BLaER1 treated with 17β-estradiol and CSF1 and Interleukin-3, amounts not matched to agents 10 nM and 100 nM (cell line): ENCODE results near the gene RPL22L1.
A peak's percentile ranks its signal among the peaks of the same experiment; 100 is the strongest.

Source experiments
- H3K27ac ChIP-seq, 11 experiments: shearing (Covaris generic); formaldehyde crosslinking; 2 replicates each; pipeline ENCODE4 v1.8.1; 2022
- H3K27me3 ChIP-seq, 11 experiments: shearing (Covaris generic); formaldehyde crosslinking; 2 replicates each; pipeline ENCODE4 v1.8.1; 2022
- H3K36me3 ChIP-seq, 11 experiments: shearing (Covaris generic); formaldehyde crosslinking; 2 replicates each; pipeline ENCODE4 v1.8.1; 2022
- H3K4me1 ChIP-seq, 10 experiments: shearing (Covaris generic); formaldehyde crosslinking; 2 replicates each; pipeline ENCODE4 v1.8.1; 2022
- H3K4me2 ChIP-seq, 11 experiments: shearing (Covaris generic); formaldehyde crosslinking; 2 replicates each; pipeline ENCODE4 v1.8.1; 2022
- H3K4me3 ChIP-seq, 10 experiments: shearing (Covaris generic); formaldehyde crosslinking; 2 replicates each; pipeline ENCODE4 v1.8.1; 2022
- H3K9ac ChIP-seq, 11 experiments: shearing (Covaris generic); formaldehyde crosslinking; 2 replicates each; pipeline ENCODE4 v1.8.1; 2022
- H3K9me3 ChIP-seq, 11 experiments: shearing (Covaris generic); formaldehyde crosslinking; replicated peaks in 1 of 11; 2 replicates each; pipeline ENCODE4 v1.8.1; 2022
- H4K20me1 ChIP-seq, 11 experiments: shearing (Covaris generic); formaldehyde crosslinking; 2 replicates each; pipeline ENCODE4 v1.8.1; 2022
- Cebpa-rat ChIP-seq, 11 experiments: shearing (Covaris generic); IDR thresholded peaks; 2 replicates each; pipeline ENCODE4 v1.8.1; 2022

Gene RPL22L1

DNA sequence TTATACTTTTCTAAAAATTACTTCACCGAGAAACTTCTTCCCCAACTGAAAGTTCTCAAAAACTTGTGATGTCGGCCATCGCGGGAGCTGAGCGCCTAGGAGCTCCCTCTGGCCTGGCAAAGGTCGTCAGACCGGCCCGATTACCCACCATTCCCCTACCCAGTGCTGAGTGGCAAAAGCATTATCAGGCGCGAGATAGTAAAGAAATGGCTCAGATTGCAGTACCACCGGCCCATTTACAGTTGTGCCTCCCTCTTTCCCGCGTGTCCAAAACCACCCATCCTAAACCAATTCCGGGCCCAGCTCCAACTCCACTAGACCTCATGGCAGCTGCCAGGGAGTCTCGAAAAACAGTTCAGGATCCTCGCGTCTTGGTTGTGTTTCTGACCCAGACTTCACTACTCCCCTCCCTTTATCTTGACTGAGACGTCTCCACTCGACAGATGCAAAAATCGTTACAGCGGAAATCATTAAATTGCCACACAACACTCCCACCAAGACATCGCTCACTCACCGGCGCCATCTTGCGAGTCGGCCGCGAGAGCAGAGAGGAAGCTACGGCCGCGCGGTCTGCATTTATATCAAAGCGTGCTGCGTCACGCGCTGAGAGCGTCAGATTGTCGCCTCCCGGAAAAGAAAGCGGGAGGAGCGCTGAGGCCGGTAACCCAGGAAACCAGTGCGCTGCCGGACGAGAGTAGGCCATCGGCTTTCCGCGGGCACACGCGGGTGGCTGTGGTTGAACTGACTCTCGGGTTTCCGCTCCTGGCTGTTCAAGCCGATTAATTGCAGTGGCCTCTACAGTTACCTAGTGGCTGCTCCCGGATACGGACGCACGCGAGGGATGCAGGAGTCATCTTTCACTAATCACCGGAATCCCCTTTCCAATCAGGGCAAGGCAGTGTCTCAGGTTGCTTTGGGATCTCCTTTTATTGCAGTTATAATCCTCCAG, at the start of gene RPL22L1:
Gene RPL22L1, minus strand, starts transcription at position 551 of the 949 bp plus-strand sequence. Its CDS starts 28 bp downstream, at position 523.
- Histone ChIP-seq H3K9ac (peak within 1 kb of the TSS; percentile 92 to 99 (median 98)), H3K27me3 (no peaks in the 10 kb centered on the region), H3K4me1 (peaks cover 23 to 34% (median 30%) of the 10 kb centered on the region in 10 experiments), H3K27ac (peak within 1 kb of the TSS; percentile 92 to 99 (median 98)), H4K20me1 (peaks cover 32 to 43% (median 41%) of the 10 kb centered on the region in 11 experiments; a peak in 21 of 22 replicates), H3K36me3 (peaks cover 35 to 45% (median 39%) of the 10 kb centered on the region in 11 experiments), H3K9me3 (peaks cover under 1 to 8% (median 2%) of the 10 kb centered on the region in 11 experiments; a peak in 10 of 22 replicates), H3K4me3 (peak within 1 kb of the TSS; percentile 73 to 93 (median 86)), H3K4me2 (peak within 1 kb of the TSS; percentile 85 to 98 (median 92))
- TF ChIP-seq Cebpa-rat (IDR thresholded peaks at IDR 0.05): peak in 2 of 11 experiments; percentile 12 to 54; a peak in 1 of 22 replicates

DNA sequence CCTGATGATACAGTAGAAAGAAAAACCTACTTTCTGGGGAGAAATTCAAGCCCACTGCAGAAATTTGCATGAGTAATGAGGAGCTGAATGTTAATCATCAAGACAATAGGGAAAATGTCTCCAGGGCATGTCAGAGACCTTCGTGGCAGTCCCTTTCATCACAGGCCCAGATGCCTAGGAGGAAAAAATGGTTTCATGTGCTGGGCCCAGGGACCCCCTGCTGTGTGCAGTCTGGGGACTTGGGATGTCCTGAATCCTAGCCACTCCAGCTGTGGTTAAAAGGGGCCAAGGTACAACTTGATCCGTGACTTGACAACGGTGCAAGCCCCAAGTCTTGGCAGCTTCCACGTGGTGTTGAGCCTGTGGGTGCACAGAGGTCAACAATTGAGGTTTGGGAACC, 48.7 kb upstream of the RPL22L1 start:
- Histone ChIP-seq H3K4me1 (no peaks in the 10 kb centered on the region), H4K20me1 (no peaks in the 10 kb centered on the region), H3K9me3 (peaks cover 47 to 65% (median 55%) of the 10 kb centered on the region in 11 experiments), H3K4me3 (no peak overlapping the region), H3K9ac (no peak overlapping the region), H3K4me2 (no peak overlapping the region), H3K27me3 (no peaks in the 10 kb centered on the region), H3K36me3 (no peaks in the 10 kb centered on the region), H3K27ac (no peak overlapping the region)
- no peak for TF ChIP-seq Cebpa-rat (IDR thresholded peaks at IDR 0.05)

DNA sequence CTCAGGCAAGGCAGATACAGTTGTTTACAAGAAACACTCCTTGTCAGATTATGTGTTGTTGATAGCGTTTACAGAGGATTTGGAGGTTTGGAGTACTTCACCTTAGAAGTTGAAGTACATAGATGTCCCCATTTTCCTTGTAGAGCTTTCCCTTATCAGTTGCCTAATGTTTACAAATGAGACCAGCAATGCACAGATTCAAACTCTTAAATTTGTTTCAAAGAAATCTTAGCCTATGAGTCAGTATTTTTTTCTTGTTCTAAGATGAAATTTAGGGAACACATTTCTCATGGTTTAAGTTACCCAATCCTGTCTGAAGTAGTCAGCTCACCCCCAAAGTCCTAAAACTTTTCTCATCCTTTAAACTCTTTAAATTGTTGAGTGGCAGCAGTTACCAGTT, 44.7 kb upstream of the RPL22L1 start:
- Histone ChIP-seq H3K27ac (no peak overlapping the region), H3K9ac (no peak overlapping the region), H3K27me3 (peaks cover 0 to 3% (median 2%) of the 10 kb centered on the region in 11 experiments; a peak in 12 of 22 replicates), H3K4me2 (no peak overlapping the region), H3K4me1 (no peaks in the 10 kb centered on the region), H3K9me3 (peaks cover 38 to 48% (median 43%) of the 10 kb centered on the region in 11 experiments), H3K36me3 (no peaks in the 10 kb centered on the region), H4K20me1 (no peaks in the 10 kb centered on the region), H3K4me3 (no peak overlapping the region)
- no peak for TF ChIP-seq Cebpa-rat (IDR thresholded peaks at IDR 0.05)

DNA sequence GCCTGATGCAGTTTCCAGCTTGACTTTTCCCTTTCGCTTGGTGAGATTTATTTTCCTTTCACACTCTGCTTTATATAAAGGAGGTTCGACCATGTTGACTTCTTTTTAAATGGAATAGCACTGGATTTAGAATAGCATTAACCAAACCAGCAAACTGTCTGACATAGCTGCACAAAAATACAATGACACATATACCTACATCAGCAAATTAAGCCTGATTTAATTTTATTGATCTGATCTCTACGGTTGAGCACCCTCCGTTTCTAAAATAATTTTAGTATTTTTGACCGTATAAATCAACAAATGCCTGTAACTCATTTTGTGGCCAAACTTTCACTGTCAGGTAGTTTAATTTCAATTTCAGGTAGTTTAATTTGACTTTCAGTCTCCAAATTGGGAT, 44.2 kb upstream of the RPL22L1 start:
- Histone ChIP-seq H3K4me1 (0 out of 20 replicates have a peak, but pooled peaks cover 0 to 1% (median 0%) of the 10 kb centered on the region in 10 experiments), H3K4me2 (no peak overlapping the region), H3K27me3 (peaks cover under 1 to 8% (median 6%) of the 10 kb centered on the region in 11 experiments; a peak in 21 of 22 replicates), H3K9me3 (peaks cover 38 to 48% (median 43%) of the 10 kb centered on the region in 11 experiments), H3K27ac (no peak overlapping the region), H3K9ac (no peak overlapping the region), H3K4me3 (no peak overlapping the region), H3K36me3 (no peaks in the 10 kb centered on the region), H4K20me1 (no peaks in the 10 kb centered on the region)
- no peak for TF ChIP-seq Cebpa-rat (IDR thresholded peaks at IDR 0.05)

DNA sequence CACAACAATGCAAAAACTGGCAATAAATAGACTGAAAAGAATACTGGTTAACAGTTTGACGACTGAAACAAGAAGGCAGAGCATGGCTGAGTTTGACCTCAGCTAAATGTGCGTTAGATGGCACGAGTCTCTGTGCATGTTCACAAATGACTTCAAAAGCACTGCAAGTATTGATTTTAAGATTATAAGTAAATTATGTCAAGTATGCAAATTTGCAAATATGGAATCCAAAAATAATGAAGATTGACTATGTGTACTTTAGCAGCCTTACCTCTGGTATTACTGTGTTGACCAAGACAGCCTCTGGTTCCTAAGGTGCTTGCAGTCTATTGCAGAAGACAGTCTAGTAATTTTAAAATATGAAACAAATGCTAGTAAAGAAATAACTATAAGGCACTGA, 41.1 kb upstream of the RPL22L1 start:
- Histone ChIP-seq H3K4me1 (peaks cover 6 to 13% (median 11%) of the 10 kb centered on the region in 10 experiments; a peak in 17 of 20 replicates), H3K4me3 (no peak overlapping the region), H3K27me3 (peaks cover 32 to 40% (median 38%) of the 10 kb centered on the region in 11 experiments), H3K9me3 (peaks cover 27 to 39% (median 36%) of the 10 kb centered on the region in 11 experiments), H4K20me1 (no peaks in the 10 kb centered on the region), H3K36me3 (no peaks in the 10 kb centered on the region), H3K27ac (no peak overlapping the region), H3K4me2 (no peak overlapping the region), H3K9ac (no peak overlapping the region)
- no peak for TF ChIP-seq Cebpa-rat (IDR thresholded peaks at IDR 0.05)

DNA sequence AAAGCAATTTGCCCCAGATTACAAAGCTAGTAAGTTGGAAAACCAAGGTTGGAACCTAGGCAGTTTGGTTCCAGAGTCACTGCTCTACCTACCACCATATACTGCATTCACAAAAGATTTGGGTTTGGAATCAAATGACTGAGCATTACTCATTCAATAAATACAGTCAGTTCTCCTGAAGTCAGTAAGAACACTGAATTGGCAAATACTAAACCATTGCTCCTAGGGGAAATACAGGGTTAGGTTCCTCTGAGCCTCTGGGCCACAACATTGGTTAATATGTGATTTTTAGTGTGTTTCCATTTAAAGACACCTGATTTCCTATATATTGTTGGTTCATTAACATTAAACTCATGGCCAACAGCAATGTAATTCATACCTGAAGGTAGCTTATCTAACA, 40.5 kb upstream of the RPL22L1 start:
- Histone ChIP-seq H3K4me1 (peaks cover 6 to 16% (median 11%) of the 10 kb centered on the region in 10 experiments; a peak in 17 of 20 replicates), H3K4me2 (no peak overlapping the region), H3K27ac (no peak overlapping the region), H3K9me3 (peaks cover 27 to 39% (median 36%) of the 10 kb centered on the region in 11 experiments), H3K9ac (no peak overlapping the region), H4K20me1 (no peaks in the 10 kb centered on the region), H3K27me3 (peaks cover 37 to 44% (median 41%) of the 10 kb centered on the region in 11 experiments), H3K36me3 (no peaks in the 10 kb centered on the region), H3K4me3 (no peak overlapping the region)
- no peak for TF ChIP-seq Cebpa-rat (IDR thresholded peaks at IDR 0.05)

DNA sequence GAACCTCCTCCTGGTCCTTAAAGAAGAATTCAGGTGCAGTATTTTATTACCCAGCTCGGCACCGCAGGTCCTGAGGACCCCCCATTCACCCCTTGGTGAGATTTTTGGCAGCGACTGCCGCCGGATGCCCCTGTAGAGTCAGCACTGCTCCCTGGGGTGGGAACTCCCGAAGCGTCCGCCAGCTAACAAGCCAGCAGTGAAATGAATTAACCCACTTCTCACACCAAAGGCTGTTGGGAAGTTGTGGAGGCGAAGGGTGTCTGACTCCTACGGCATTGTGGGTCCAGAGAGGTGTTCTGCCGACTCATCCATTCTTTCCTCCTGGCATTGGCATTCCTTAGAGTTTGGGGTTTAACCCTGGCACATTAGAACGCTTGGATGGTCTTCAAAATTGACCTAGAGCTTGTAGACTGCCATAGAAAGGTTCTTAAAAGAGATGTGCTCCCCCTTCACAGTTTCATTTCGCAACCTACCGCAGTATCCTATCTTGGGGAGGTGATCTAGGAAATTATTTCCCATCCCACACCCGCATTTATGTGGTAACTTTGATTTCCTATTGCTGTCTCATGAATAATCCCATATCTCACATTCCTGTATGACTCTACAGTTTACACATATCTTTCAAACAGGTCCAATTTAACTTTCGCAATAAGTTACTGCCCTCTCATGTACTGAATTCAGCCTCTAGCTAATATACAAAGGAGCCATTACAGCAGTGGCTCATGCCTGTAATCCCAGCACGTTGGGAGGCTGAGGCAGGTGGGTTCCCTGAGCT, 39.3 kb upstream of the RPL22L1 start:
- H4K20me1 ChIP-seq: no peaks in the 10 kb centered on the region
- H3K27me3 ChIP-seq: peaks cover 37 to 48% (median 41%) of the 10 kb centered on the region in 11 experiments
- TF ChIP-seq Cebpa-rat (IDR thresholded peaks at IDR 0.05): peak in 4 of 11 experiments; percentile 11 to 55 (median 24); a peak in 3 of 22 replicates
- peaks cover 6 to 16% (median 11%) of the 10 kb centered on the region in 10 experiments; a peak in 17 of 20 replicates for H3K4me1 ChIP-seq
- no peak overlapping the region for H3K9ac ChIP-seq
- H3K36me3 ChIP-seq: no peaks in the 10 kb centered on the region
- peak overlapping the region in 3 of 11 experiments; percentile 85 to 92 (median 91); a peak in 2 of 22 replicates for H3K4me2 ChIP-seq
- peaks cover 27 to 39% (median 36%) of the 10 kb centered on the region in 11 experiments for H3K9me3 ChIP-seq
- H3K27ac ChIP-seq: no peak overlapping the region
- H3K4me3 ChIP-seq: peak overlapping the region in 8 of 10 experiments; percentile 62 to 77 (median 66); a peak in 10 of 20 replicates

DNA sequence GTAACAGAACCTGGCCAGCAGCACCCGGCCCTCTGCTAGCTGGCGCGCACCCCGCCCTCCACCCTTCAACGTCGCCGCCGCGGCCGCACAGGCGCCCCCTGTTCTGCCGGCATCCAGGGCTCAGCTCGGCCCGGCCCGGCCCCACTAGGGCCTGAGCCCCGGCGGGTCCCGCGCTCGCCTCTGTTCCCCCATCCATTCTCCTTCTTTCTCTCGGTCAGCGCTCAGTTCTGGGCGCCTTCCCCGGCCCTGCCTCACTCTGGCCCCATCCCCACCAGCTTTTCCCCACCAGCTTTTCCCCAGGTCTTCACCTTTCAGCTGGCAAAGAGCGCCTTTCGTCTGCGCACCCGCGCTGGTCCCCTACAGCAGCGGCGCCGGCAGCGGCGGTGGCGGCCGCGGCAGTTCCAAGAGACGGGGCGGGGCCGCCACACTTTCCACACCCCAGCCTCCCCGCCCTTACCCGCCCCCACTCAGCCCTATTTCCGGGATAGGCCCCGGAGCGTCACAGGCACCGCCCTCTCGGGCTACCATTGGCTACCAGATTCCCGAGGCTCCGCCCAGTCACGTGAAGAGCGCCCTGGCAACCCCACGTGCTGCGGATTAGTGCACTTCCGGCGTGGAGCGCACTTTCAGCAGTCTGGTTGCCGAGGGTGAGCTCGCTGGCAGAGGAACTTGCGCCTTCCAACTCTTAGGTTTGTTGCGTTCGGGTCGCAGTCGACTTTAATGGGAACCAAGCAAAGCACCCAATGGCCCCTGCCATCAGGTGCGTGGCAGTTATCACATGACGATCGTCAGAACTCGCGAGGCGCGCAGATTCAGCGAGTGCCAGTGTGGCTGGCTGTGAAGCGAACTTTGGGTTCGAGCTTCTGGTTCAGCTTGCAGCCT, 38.5 kb upstream of the RPL22L1 start, which contains the start of gene EIF5A2:
Gene EIF5A2, minus strand, starts transcription at position 403 of the 882 bp plus-strand sequence. CDS start 831 bp downstream, outside the sequence.
- H3K4me1 ChIP-seq: peaks cover 6 to 16% (median 11%) of the 10 kb centered on the region in 10 experiments; a peak in 17 of 20 replicates
- H3K9me3 ChIP-seq: peaks cover 27 to 39% (median 36%) of the 10 kb centered on the region in 11 experiments
- H3K36me3 ChIP-seq: no peaks in the 10 kb centered on the region
- H3K9ac ChIP-seq: peak within 1 kb of the TSS; percentile 54 to 81 (median 72)
- peak within 1 kb of the TSS; percentile 82 to 96 (median 91) for H3K4me2 ChIP-seq
- H3K27ac ChIP-seq: peak within 1 kb of the TSS; percentile 1 to 62 (median 43); a peak in 14 of 22 replicates
- H4K20me1 ChIP-seq: no peaks in the 10 kb centered on the region
- H3K4me3 ChIP-seq: peak within 1 kb of the TSS; percentile 59 to 77 (median 66)
- TF ChIP-seq Cebpa-rat (IDR thresholded peaks at IDR 0.05): no peak
- H3K27me3 ChIP-seq: peaks cover 37 to 48% (median 41%) of the 10 kb centered on the region in 11 experiments
